Dendritic cell treated with granulocyte-macrophage colony-stimulating factor and Interleukin-4, amounts not matched to agents 40 ng/mL and 50 ng/mL, for 4 days (primary cell): Measurements from ENCODE around the gene AP2M1.

Experiments
- H3K27ac Mint-ChIP-seq: one replicate; pipeline ENCODE4 v1.8.0; 2022; ENCODE audit warnings: mild to moderate bottlenecking, mixed read lengths
- H3K27me3 Mint-ChIP-seq: one replicate; pipeline ENCODE4 v1.8.0; 2022; ENCODE audit warnings: mild to moderate bottlenecking, mixed read lengths
- H3K36me3 Mint-ChIP-seq: one replicate; pipeline ENCODE4 v1.8.0; 2022; ENCODE audit warnings: low read depth, mixed read lengths
- H3K4me1 Mint-ChIP-seq: one replicate; pipeline ENCODE4 v1.8.0; 2022; ENCODE audit warnings: low read depth, mixed read lengths
- H3K4me3 Mint-ChIP-seq: one replicate; pipeline ENCODE4 v1.8.0; 2022; ENCODE audit warnings: mild to moderate bottlenecking, moderate library complexity, mixed read lengths
- H3K9me3 Mint-ChIP-seq: one replicate; pipeline ENCODE4 v1.8.0; 2022; ENCODE audit warnings: mixed read lengths
- intact Hi-C: fragments of 100-400 bp; cut with micrococcal nuclease; formaldehyde crosslinking; loops from one replicate; pipeline ENCODE4 v1.15.0; 2022

The AP2M1 gene

DNA sequence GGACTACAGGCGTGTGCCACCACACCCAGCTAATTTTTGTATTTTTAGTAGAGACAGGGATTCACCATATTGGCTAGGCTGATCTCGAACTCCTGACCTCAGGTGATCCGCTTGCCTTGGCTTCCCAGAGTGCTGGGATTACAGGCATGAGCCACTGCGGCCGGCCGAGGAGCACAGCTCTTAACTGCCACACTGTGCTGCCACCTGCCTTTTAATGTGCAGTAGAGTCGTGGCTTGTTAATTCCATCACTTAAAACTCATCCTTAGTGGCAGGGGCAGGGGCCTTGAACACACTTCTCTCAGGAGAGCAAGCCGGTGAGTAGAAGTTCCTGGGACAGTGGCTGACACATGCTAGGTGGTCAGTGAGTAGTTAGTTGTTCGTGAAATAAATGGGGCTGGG is 23.9 kb downstream of the AP2M1 start:
- H3K4me3 Mint-ChIP-seq: no peak overlapping the region
- no peaks in the 10 kb centered on the region for H3K9me3 Mint-ChIP-seq
- no peak overlapping the region for H3K27ac Mint-ChIP-seq
- H3K27me3 Mint-ChIP-seq: peaks cover 4% of the 10 kb centered on the region
- no peaks in the 10 kb centered on the region for H3K4me1 Mint-ChIP-seq
- peaks cover 29% of the 10 kb centered on the region for H3K36me3 Mint-ChIP-seq
- intact Hi-C loops: no loop called here

DNA sequence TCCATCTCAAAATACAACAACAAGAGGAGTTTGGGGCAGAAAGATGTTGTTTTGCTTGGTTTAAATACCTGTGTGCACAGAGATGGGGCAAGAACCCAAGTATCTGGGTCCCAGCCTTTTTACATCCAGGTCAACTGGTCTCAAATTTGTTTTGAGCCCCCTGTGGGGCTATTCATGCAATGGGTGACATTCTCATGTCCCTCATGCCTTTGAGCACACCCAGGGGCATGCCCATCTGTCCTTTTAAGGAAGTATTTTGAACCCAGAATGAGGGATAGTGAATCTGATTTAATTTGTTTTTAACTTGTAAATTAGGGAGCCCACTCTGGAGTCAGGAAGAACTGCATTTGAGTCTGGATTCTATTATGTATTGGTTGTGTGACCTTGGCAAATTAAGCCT is 26.2 kb downstream of the AP2M1 start:
- Mint-ChIP-seq H3K27me3 (peaks cover 11% of the 10 kb centered on the region), H3K36me3 (peaks cover 5% of the 10 kb centered on the region), H3K27ac (no peak overlapping the region), H3K4me3 (no peak overlapping the region), H3K9me3 (no peaks in the 10 kb centered on the region), H3K4me1 (no peaks in the 10 kb centered on the region)
- intact Hi-C loops: no loop called here

DNA sequence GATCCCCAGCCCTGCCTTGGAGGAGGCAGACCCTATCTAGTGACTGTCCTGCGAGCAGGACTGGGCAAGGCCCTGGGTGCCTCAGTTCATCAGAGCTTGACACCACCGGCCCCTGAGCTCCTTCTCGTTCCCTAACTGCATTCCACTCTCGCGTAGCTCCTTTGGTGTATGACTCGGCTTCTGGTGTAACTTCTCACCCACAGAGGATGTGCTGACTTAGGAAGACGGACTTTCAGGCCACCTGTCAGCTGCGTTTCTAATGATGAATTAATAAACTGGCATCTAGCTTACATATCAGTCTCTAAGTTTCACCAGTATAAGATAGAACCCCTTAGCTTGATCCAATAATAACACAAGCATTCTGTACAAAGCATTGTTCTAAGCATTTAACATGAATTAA is 28.9 kb downstream of the AP2M1 start:
- H3K27ac Mint-ChIP-seq: no peak overlapping the region
- H3K27me3 Mint-ChIP-seq: peaks cover 21% of the 10 kb centered on the region
- peaks cover 5% of the 10 kb centered on the region for H3K4me1 Mint-ChIP-seq

DNA sequence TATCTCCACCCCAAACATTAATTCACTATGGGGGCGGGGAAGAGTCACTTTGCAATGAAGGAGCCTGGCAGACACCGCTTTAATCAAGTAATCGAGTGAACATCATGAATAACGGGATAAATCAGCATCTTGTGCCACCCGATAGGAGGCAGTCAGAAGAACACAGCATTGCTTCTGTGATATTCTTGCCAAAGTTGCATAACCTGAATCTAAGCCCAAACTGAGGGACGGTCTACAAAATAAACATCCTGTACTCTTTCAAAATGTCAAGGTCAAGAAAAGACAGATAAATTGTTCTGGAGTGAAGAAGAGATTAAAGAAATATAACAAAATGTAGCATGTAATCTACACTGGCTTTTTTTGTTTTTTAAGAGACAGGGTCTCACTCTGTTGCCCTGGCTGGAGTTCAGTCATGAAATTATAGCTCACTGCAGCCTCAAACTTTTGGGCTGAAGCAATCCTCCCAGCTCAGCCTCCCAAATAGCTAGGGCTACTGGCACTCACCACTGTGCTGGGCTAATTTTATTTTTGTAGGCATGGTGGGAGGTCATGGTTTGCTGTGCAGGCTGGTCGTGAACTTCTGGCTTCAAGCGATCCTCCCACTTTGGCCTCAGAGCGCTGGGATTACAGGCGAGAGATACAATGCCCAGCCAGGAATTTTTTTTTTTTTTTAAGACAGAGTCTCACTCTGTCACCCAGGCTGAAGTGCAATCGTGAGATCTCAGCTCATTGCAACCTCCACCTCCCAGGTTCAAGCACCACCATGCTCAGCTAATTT is 34.7 kb downstream of the AP2M1 start:
- no peak overlapping the region for H3K27ac Mint-ChIP-seq
- H3K9me3 Mint-ChIP-seq: no peaks in the 10 kb centered on the region
- peaks cover 25% of the 10 kb centered on the region for H3K27me3 Mint-ChIP-seq
- H3K4me1 Mint-ChIP-seq: peaks cover 5% of the 10 kb centered on the region
- intact Hi-C loops: no loop called here
- no peak overlapping the region for H3K4me3 Mint-ChIP-seq
- no peaks in the 10 kb centered on the region for H3K36me3 Mint-ChIP-seq

More for the DNA sequence above, 28.9 kb downstream of the AP2M1 start:
- no peaks in the 10 kb centered on the region for H3K36me3 Mint-ChIP-seq
- no peak overlapping the region for H3K4me3 Mint-ChIP-seq
- no peaks in the 10 kb centered on the region for H3K9me3 Mint-ChIP-seq
- intact Hi-C loops: no loop called here

DNA sequence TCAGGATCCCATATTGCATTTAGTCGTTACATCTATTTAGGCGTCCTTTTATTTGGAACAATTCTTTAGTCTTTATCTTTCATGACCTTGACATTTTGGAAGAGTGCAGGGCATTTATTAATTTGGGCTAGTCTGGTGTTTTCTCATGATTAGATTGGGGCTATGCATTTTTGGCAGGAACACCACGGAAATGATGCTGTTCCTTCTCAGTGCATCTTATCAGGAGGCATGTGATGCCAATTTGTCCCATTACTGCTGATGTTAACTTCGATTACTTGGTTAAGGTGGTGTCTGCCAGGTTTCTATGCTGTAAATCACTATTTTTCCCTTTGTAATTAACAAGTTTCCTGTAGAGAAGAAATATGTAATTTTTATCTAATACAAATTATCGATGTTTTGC is 36.6 kb downstream of the AP2M1 start:
- Mint-ChIP-seq H3K36me3 (no peaks in the 10 kb centered on the region), H3K27me3 (peaks cover 27% of the 10 kb centered on the region), H3K4me3 (no peak overlapping the region), H3K4me1 (peaks cover 5% of the 10 kb centered on the region), H3K9me3 (no peaks in the 10 kb centered on the region), H3K27ac (no peak overlapping the region)
- intact Hi-C loops: no loop called here

DNA sequence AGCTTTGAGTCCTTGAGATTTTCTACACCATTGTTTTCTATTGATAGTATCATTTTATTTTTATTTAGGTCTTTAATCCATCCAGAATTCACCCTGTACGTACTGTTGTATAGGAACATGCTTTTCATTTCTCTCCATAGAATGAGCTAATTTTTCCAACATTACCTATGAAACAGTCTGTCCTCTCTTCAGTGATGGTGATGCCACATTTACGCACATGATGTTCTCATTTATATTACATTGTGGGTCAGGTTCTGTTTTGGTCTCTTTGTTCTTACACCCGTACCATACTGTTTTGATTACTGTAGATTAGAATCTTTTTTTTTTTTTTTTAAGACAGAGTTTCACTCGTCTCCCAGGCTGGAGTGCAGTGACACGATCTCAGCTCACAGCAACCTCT is 37.1 kb downstream of the AP2M1 start:
- H3K4me1 Mint-ChIP-seq: peaks cover 4% of the 10 kb centered on the region
- no peak overlapping the region for H3K4me3 Mint-ChIP-seq
- H3K27ac Mint-ChIP-seq: no peak overlapping the region
- peaks cover 23% of the 10 kb centered on the region for H3K27me3 Mint-ChIP-seq
- no peaks in the 10 kb centered on the region for H3K9me3 Mint-ChIP-seq
- intact Hi-C loops: no loop called here
- no peaks in the 10 kb centered on the region for H3K36me3 Mint-ChIP-seq

DNA sequence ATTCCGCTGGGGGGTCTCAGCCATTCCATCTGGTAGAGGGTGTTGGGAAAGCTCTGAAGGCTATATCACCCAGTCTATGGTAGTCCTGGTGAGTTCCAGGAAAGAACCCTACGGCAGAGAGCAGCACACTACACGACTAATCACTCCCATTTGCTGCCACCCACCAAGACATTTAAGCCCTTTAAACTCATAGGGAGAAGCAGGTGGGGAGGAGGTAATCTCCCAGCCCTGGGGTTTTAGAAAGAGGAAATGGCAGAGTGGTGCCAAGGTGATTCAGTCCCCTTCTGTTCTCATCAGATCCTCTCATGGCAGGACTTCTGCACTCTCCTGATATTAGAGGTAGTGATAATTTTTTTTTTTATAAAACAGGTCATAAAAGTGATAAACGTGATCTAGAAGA is 44.2 kb downstream of the AP2M1 start:
- no peak overlapping the region for H3K27ac Mint-ChIP-seq
- no peak overlapping the region for H3K4me3 Mint-ChIP-seq
- intact Hi-C loops: no loop called here
- no peaks in the 10 kb centered on the region for H3K9me3 Mint-ChIP-seq
- peaks cover 32% of the 10 kb centered on the region for H3K27me3 Mint-ChIP-seq
- H3K4me1 Mint-ChIP-seq: no peaks in the 10 kb centered on the region
- no peaks in the 10 kb centered on the region for H3K36me3 Mint-ChIP-seq

DNA sequence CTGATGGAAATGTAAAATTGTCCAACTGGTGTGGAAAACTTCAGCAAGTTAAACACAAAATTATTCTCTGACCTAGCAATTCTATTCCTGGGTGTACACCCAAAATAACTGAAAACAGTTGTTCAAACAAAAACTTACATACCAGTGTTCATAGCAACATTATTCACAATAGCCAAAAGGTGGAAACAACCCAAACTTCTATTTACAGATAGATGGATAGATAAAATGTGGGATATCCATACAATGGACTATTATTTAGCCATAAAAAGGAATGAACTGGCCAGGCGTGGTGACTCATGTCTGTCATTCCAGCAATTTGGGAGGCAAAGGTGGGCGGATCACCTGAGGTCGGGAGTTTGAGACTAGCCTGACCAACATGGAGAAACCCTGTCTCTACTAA is 47.9 kb downstream of the AP2M1 start:
- H3K27me3 Mint-ChIP-seq: peaks cover 45% of the 10 kb centered on the region
- intact Hi-C loops: no loop called here
- H3K36me3 Mint-ChIP-seq: no peaks in the 10 kb centered on the region

DNA sequence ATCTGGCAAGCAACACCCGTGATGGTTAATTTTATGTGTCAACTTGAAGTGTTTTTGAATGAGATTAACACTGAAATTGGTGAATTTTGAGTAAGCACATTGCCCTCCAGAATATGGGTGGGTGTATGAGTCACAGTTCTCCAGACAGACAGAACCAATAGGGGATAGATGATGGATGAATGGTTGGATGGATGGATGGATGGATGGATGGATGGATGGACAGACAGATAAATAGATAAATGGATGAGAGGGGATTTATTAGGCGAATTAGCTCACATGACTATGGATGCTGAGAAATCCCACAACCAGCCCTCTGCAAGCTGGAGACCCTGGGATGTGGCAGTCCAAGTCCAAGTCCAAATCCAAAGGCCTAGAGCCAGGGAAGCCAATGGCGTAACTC is 49.3 kb downstream of the AP2M1 start:
- intact Hi-C loops: no loop called here
- H3K27me3 Mint-ChIP-seq: peaks cover 54% of the 10 kb centered on the region
- no peaks in the 10 kb centered on the region for H3K36me3 Mint-ChIP-seq
- no peak overlapping the region for H3K27ac Mint-ChIP-seq
- no peaks in the 10 kb centered on the region for H3K9me3 Mint-ChIP-seq
- H3K4me1 Mint-ChIP-seq: peaks cover 5% of the 10 kb centered on the region
- no peak overlapping the region for H3K4me3 Mint-ChIP-seq

More for the DNA sequence above, 47.9 kb downstream of the AP2M1 start:
- H3K4me3 Mint-ChIP-seq: no peak overlapping the region
- H3K27ac Mint-ChIP-seq: no peak overlapping the region
- no peaks in the 10 kb centered on the region for H3K4me1 Mint-ChIP-seq
- H3K9me3 Mint-ChIP-seq: no peaks in the 10 kb centered on the region

DNA sequence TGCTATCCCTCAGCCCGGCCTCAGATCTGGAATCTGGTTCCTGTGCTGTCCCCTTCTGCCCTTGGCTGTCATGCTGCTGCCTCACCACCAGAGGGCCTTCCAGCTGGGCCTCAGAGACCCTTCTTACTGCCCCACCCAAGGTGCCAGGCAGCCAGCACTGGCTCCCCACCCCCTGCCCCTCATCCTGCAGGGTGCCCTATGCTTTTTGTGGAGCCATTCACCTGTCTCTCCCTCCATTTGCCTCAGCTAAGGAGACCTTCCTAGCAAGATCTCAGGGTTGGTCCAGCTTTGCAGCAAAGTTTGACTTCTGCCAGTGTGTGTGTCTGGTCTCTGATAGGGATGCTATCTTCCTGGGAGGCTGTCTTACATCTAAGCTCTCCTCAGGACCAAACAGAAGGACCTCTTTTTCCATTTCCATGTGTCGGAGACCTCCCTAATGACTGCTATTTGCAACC is 52.9 kb downstream of the AP2M1 start:
- intact Hi-C loops: loop anchor here (2.0 kb wide), 2 partner anchors 23 to 61 kb away; no protein-coding TSS in a partner anchor
- Mint-ChIP-seq H3K4me1 (peaks cover 8% of the 10 kb centered on the region), H3K36me3 (no peaks in the 10 kb centered on the region), H3K27ac (no peak overlapping the region), H3K27me3 (peaks cover 75% of the 10 kb centered on the region), H3K4me3 (no peak overlapping the region), H3K9me3 (no peaks in the 10 kb centered on the region)

DNA sequence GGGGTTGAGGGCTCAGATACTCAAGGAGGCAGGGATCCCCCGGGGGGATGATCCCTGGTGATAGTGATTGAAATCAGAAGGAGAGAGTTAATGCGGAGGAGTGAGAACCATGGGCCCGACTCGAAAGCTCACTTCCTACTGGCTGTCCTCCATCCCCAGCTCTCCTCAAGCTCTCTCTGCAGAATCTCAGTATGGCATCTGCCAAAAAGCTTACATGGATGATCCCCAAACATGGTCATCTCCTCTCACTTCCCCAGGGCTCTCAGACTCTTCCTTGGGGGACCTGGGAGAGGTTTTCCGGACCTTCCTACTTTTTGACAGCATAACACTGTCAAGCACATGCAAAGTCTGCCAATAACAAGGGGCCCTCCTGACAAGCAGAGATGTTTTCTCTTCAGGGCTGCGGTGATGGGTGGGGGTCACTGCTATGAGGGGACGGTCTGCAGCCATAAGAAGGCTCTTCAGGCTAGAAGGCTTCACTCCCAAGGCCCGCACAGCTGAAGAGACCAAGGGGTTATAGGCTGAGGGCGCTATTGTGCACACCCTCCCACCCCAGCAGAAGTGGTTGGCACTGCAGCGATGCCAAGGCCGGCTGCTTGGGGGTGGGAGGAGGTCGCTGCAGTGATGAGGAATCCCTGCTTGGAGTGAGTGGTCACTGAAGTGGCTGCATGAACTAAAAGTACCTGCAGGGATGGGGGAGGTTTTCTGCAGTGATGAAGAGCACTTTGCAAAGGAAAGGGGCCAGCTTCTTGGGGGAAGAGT is 53.9 kb downstream of the AP2M1 start:
- H3K36me3 Mint-ChIP-seq: no peaks in the 10 kb centered on the region
- intact Hi-C loops: no loop called here
- H3K4me1 Mint-ChIP-seq: peaks cover 8% of the 10 kb centered on the region
- H3K4me3 Mint-ChIP-seq: peak overlapping the region; percentile 53
- H3K27me3 Mint-ChIP-seq: peaks cover 79% of the 10 kb centered on the region
- no peak overlapping the region for H3K27ac Mint-ChIP-seq
- H3K9me3 Mint-ChIP-seq: no peaks in the 10 kb centered on the region

DNA sequence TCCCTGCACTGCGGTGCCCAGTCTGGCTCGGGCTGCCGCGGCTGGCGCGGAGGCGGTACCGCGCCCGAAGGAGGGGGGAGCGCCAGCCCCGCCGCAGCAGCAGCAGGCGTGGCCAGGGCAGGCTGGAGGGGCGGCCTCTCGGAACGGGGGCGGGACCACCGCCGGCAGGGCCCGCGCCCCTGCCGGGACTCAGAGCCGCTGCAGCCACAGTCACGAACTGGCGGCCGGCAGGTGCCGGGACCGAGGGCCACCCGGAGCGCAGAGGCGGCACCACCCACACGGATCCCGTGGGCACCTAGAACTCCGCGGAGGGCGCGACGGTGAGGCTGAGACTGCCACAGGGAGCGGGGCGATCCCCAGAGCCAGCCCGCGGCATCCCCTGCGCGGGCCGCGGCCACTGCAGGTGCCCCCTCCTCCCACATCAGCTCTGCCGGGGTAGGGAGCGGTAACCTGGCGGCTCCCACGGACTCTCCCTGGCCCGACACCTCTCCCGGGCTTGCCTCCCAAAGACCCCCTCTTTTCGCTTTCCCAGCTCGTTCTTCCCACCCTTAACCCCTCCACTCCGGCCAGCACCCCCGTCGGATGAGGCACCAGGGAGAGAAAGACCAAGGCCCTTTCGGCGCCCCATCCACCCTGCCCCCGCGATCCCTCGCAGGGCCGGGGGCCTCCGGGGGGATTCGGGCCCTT is 54.9 kb downstream of the AP2M1 start, which contains the start of gene VWA5B2:
TSS of gene VWA5B2 (plus strand) at position 192 of the 687 bp plus-strand sequence. CDS start 944 bp downstream, outside the sequence.
- no peaks in the 10 kb centered on the region for H3K9me3 Mint-ChIP-seq
- peaks cover 8% of the 10 kb centered on the region for H3K4me1 Mint-ChIP-seq
- intact Hi-C loops: no loop called here
- H3K27ac Mint-ChIP-seq: no peak within 1 kb of the TSS
- H3K4me3 Mint-ChIP-seq: peak within 1 kb of the TSS; percentile 56
- H3K27me3 Mint-ChIP-seq: peaks cover 83% of the 10 kb centered on the region
- no peaks in the 10 kb centered on the region for H3K36me3 Mint-ChIP-seq

DNA sequence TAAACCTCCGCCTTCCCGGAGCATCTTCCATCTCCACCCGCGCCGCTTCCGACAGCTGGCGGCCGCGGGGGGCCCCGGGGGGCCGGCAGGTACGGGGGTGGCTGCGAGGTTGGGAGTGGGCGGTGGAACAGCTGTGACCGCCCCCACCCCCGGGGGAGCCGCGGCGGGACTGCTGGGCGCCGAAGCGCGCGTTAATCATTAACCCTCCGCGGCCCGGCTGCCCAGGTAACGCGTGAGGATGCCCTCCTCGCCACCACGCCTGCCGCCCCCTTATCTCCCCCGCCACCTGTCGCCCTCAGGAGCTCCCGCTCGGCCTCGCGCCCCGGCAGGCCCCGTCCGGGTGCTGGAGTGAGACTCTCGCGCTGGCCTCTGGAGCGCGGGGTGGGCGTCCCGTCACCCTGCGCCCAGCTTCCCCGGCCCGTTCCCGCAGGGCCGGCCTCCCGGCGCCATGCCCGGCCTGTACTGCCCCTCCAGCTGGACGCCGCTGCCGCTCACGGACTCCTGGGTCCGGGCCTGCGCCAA is 55.5 kb downstream of the AP2M1 start:
- no peaks in the 10 kb centered on the region for H3K9me3 Mint-ChIP-seq
- peaks cover 78% of the 10 kb centered on the region for H3K27me3 Mint-ChIP-seq
- H3K36me3 Mint-ChIP-seq: no peaks in the 10 kb centered on the region
- H3K27ac Mint-ChIP-seq: no peak overlapping the region
- peaks cover 8% of the 10 kb centered on the region for H3K4me1 Mint-ChIP-seq
- no peak overlapping the region for H3K4me3 Mint-ChIP-seq
- intact Hi-C loops: no loop called here
